GM13976 (cell line): ENCODE results near the gene IGSF5.
"Not testable (repeated sequence)": the region's sequence is repeated elsewhere in the genome, so short reads cannot be mapped to it uniquely, and the experiment has no call there.

Experiments used
- DNase-seq: peaks from one replicate; pipeline ENCODE4 v3.0.0; 2012; ENCODE audit warnings: low spot score
- in situ Hi-C: fragments of 300-500 bp; cut with MboI; formaldehyde crosslinking; loops from one replicate; pipeline ENCODE4 v1.12.0; 2022; ENCODE audit warnings: low sequenced_read_pairs, mixed read lengths, inconsistent platforms; ENCODE audit not compliant: unreplicated experiment
- TF ChIP-seq, protein P1 (sequence below): IDR thresholded peaks from 2 replicates; pipeline ENCODE4 v1.5.1; 2012; ENCODE audit warnings: borderline replicate concordance, mild to moderate bottlenecking; ENCODE audit not compliant: insufficient read depth; ENCODE audit errors: extremely low read depth, missing control alignments, control extremely low read depth

The IGSF5 gene

DNA sequence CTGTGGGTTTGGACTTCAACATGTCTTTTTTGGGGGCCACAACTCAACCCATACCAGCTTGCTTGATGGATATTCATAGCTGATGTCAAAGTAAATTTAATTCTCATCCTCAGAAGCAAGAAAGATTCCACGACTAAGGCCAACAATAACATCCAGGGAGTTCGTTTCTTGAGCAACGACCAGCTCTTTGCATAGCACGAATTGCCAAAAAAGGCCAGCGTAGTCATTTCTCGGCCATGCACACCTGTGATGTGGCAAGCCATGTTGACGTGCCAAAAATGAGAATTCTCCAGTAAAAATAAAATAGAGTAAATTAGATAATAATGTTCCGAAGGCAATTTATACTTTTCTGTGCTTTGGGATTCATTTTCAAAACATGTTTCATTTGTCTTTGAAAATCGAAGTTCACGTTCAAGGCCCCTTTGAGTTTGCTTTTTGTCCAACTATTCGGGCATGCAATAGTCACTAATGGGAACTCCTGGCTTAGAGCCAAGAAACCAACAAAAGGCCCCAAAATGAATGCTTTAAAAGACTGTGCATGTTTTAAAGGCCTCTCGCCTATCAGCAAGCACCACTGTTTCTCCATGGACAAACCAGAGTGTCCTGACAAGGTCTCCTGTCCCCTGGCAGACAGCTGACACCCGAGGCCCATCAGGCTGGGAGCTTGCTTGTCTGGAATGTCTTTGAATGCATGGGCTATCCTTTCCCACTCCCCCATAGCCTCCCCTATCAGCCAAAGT is 14.4 kb upstream of the IGSF5 start:
- TF ChIP-seq, protein P1, sequence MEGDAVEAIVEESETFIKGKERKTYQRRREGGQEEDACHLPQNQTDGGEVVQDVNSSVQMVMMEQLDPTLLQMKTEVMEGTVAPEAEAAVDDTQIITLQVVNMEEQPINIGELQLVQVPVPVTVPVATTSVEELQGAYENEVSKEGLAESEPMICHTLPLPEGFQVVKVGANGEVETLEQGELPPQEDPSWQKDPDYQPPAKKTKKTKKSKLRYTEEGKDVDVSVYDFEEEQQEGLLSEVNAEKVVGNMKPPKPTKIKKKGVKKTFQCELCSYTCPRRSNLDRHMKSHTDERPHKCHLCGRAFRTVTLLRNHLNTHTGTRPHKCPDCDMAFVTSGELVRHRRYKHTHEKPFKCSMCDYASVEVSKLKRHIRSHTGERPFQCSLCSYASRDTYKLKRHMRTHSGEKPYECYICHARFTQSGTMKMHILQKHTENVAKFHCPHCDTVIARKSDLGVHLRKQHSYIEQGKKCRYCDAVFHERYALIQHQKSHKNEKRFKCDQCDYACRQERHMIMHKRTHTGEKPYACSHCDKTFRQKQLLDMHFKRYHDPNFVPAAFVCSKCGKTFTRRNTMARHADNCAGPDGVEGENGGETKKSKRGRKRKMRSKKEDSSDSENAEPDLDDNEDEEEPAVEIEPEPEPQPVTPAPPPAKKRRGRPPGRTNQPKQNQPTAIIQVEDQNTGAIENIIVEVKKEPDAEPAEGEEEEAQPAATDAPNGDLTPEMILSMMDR = no peak
- in situ Hi-C loops = no loop called here
- no peak for DNase-seq

DNA sequence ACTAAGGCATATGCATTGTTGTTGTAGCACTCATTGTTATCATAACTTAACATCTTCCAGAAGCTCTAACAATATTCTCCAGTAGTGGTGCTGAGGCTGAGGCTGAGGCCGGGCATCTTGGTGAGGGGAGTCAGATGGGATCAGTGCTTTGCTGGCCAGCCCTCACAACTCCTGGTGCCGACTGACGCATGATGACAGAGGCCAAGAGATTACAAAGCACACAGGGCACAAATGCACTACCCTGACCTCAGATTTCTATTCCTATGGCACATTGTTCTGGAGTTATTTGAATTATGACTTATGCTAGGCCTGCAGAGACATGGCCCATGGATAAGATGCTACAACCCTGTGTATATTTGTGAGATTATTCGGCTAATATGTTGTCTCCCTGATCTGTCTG is 8.3 kb upstream of the IGSF5 start:
- in situ Hi-C loops = no loop called here
- TF ChIP-seq, protein P1 = no peak
- DNase-seq = no peak

DNA sequence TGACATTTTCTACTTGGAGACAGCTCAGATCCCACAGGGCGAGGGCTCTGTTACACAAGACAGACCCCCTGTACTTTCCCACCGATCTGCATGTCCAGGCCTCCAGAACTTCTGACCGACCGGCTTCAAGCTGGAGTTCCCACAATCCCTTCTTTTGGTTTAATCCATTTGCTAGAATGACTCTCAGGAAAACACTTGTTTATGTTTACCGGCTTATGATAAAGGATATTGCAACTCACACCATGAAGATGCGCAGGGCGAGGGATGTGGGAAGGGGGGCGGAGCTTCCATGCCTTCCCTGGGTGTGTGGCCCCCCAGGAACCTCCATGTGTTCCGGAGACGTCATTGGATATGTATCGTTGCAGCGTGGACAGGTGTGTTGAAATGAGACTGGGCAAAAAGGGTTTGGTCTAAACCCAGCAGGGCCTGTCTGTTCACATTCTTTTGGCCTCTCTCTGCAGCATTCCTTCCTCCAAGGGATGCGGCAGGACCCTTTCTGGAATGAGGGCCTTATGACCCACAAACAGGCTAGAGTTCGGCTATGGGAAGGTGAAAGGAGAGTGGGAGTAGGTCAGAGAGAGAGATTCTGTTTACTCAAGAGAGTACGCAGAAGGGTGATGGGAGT is 7.5 kb upstream of the IGSF5 start:
- in situ Hi-C loops = no loop called here
- no peak for DNase-seq
- TF ChIP-seq, protein P1 = no peak

DNA sequence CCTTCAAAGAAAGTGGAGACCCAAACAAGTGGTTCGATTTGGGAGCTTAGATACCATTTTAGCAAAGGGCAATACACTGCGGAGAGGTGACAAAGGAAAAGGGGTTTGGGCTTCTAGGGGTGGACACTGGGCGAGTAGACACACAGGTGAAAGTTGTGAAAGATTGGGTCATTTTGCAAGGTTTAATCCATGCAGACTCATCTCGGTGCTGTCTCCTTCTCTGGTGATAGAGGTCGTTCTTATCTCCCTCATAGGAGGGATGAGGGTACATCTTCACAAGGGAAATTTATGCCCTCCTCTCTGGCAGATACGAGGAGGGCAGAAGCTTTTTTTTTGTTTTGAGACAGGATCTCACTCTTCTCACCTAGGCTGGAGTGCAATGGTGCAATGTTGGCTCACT is 6.4 kb upstream of the IGSF5 start:
- no peak for DNase-seq
- TF ChIP-seq, protein P1 = no peak
- in situ Hi-C loops = no loop called here

DNA sequence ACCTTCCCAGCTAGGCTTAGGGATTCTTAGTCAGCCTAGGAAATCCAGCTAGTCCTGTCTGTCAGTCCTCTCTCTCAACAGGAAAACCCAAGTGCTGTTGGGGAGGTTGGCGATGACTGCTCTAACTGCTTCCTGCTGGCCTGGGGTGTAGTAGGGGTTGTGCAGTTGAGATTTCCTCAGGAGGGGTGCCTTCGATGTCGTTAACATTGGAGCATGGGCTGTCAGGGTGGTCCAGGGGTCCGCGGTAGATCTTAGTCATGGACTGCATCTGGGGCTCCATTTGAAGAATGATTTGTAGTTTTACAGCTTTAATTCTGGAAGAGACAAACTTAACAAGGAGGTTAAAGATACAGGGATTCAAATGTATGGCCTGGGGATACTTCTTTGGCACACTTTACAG is 5.5 kb upstream of the IGSF5 start:
- DNase-seq, in situ Hi-C loops: not testable (repeated sequence)

DNA sequence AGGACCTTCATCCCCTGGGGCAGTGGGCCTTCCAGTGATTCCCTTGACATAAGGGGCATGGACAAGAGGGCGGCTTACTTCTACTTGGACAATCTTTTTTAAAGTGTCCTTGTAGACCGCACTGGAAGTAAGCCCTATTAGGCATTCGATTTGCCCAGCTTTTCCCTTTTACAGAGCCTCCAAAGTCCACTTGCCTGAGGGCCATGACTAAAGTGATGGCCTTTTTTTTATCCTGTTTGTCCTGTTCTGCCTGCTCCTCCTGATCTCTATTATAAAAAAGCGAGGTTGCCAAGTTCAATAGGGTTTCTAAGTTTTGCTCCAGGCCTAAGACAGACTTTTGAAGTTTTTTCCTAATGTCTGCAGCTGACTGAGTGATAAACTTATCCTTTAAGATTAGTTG is 2.4 kb upstream of the IGSF5 start:
- in situ Hi-C loops = loop anchor here (10.0 kb wide), 1 partner anchor 58 kb away; no protein-coding TSS in a partner anchor
- DNase-seq = not testable (repeated sequence)

DNA sequence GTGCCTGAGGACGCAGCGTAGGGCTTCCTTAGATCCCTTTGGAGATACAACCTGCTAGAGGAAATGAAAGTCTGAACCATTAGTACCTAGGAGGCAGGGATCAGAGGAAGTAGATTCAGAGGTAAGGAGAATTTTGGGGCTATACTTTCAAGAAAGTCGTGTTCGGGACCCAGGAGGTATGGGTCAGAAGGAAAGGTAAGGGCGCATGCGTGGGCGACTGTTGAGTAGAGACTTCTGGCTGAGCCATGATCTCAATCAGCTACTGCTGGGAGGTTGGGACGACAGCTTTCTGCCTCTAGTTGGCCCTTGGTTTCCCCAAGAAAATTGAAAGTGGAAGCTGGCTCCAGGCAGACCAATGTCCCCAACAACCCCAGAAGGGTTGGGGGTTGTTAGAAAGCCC is 349 bp downstream of the IGSF5 start:
- in situ Hi-C loops = loop anchor here (10.0 kb wide), 1 partner anchor 61 kb away; no protein-coding TSS in a partner anchor

DNA sequence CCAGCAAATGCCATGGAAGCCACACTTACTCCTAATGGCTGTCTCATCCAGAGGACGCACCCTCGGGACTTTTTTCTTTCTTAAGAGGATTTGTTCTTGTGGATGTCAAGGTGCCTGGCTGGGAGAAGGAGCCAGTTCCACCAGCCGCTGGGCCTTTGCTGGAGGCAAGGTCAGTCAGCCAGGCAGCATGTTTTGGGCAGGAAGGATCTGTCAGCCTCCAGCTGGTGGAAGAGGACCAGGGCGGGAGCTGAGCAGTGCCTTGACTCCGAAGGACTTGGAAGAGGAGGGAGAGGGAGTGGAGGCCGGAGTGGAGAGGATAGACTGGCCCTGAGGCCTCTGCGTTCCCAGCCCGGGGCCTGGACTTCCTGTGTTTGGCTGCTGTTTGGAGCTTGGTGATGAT is 5.7 kb downstream of the IGSF5 start:
- TF ChIP-seq, protein P1 = no peak
- DNase-seq = no peak
- in situ Hi-C loops = no loop called here

More for the DNA sequence above, 349 bp downstream of the IGSF5 start:
- not testable (repeated sequence) for DNase-seq
